Chondrocyte (in vitro differentiated cells): Measurements from ENCODE around the gene LIMCH1. TPM values are rescaled to one million over a fixed set of nuclear protein-coding genes. Genes with fewer than 3 reads are reported as not detected.

ENCODE experiments used
- DNase-seq: peaks from one replicate; pipeline ENCODE4 v3.0.0; 2021; ENCODE audit warnings: mixed read lengths, low spot score
- H3K27ac Mint-ChIP-seq: one replicate; pipeline ENCODE4 v1.8.0; 2021; ENCODE audit warnings: mild to moderate bottlenecking, moderate library complexity, mixed read lengths; ENCODE audit not compliant: unreplicated experiment
- H3K27me3 Mint-ChIP-seq: 2 replicates; pipeline ENCODE4 v1.8.0; 2021; ENCODE audit warnings: low read depth, mixed read lengths
- H3K36me3 Mint-ChIP-seq: 2 replicates; pipeline ENCODE4 v1.8.0; 2021; ENCODE audit warnings: low read depth, mixed read lengths
- H3K4me1 Mint-ChIP-seq: 2 replicates; pipeline ENCODE4 v1.8.0; 2021; ENCODE audit warnings: low read depth, mild to moderate bottlenecking, mixed read lengths
- H3K4me3 Mint-ChIP-seq: one replicate; pipeline ENCODE4 v1.8.0; 2021; ENCODE audit warnings: mild to moderate bottlenecking, moderate library complexity, mixed read lengths; ENCODE audit not compliant: unreplicated experiment
- H3K9me3 Mint-ChIP-seq: 2 replicates; pipeline ENCODE4 v1.8.0; 2021; ENCODE audit warnings: low read depth, mixed read lengths
- CTCF ChIP-seq: fragments of 200-600 bp; sonication (generic); IDR thresholded peaks from 2 replicates; pipeline ENCODE4 v1.5.0; 2021; ENCODE audit warnings: antibody characterized with exemption, mild to moderate bottlenecking, moderate library complexity
- total RNA-seq: library from RNA; stranded (reverse); gene quantifications from 3 replicates; pipeline ENCODE4 v1.2.1, GENCODE V29; 2021

LIMCH1 gene
- total RNA-seq, 1 donor from 2014 or later = 9.8 TPM

DNA sequence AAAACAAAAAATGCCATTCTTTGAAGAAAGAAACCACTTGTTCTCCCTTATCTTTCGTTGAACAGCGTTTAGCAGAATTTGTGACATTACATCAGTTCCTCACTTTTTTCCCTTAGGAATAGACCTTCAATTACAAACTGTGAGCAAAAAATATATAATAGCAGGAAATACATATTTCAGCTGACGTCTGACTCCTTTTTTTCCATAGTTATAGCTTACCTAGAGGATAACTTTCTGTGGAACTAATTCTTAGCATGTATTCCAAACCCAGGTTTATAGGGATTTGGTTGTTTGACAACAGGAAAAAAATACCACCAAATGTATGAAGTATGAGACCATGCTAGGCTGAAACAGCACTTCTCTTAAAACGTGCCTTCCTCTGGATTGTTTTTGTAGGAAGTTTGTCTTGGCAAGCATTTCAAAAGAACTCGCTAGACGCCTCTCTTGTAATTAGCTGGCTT, 2.0 kb upstream of the LIMCH1 start:
- Mint-ChIP-seq H3K4me1 (peaks cover 27% of the 10 kb centered on the region), H3K9me3 (no peaks in the 10 kb centered on the region), H3K27ac (no peak overlapping the region), H3K36me3 (no peaks in the 10 kb centered on the region), H3K4me3 (peak overlapping the region; percentile 11), H3K27me3 (peaks cover 9% of the 10 kb centered on the region)
- no peak for TF ChIP-seq CTCF
- no peak for DNase-seq

DNA sequence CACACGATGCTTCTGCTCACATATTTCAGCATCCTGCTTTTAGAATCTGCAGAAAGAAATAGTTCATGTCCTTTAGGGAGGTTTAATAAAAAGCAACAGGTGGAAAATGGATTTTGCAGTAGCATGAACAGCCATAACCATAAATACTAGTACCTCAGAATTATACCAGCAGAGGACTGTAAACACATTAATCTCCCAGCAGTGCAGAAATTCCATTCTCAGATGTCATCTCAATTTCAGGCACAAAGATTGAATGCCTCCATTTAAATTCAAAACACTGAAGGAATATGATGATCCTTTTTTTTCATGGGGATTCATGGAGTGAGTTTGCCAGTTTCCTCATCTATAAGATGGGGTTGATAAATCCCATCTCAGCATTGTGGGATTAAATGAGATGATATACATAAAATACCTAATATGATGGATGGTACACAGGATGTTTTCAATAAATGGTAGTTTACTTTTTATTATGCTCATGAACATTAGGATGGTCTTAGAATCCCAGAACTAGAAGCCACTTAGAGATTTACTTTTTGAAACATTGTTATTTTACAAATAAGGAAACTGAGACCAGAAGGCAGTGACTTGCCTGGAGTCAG, 566 bp upstream of the LIMCH1 start:
- no peaks in the 10 kb centered on the region for H3K9me3 Mint-ChIP-seq
- peaks cover 10% of the 10 kb centered on the region for H3K27me3 Mint-ChIP-seq
- H3K4me1 Mint-ChIP-seq = peaks cover 27% of the 10 kb centered on the region
- H3K4me3 Mint-ChIP-seq = no peak overlapping the region
- H3K36me3 Mint-ChIP-seq = no peaks in the 10 kb centered on the region
- no peak overlapping the region for H3K27ac Mint-ChIP-seq
- no peak for TF ChIP-seq CTCF
- no peak for DNase-seq

GRCh38 chr4:41538887-41539498, 1.0 kb downstream of the LIMCH1 start:
- Mint-ChIP-seq H3K9me3 (no peaks in the 10 kb centered on the region), H3K27ac (no peak overlapping the region), H3K4me1 (peaks cover 28% of the 10 kb centered on the region), H3K4me3 (peak overlapping the region; percentile 12), H3K27me3 (peaks cover 10% of the 10 kb centered on the region), H3K36me3 (no peaks in the 10 kb centered on the region)
- DNase-seq = no peak
- no peak for TF ChIP-seq CTCF

- TF ChIP-seq CTCF = no peak
- H3K4me1 Mint-ChIP-seq = peaks cover 30% of the 10 kb centered on the region
- peaks cover 12% of the 10 kb centered on the region for H3K27me3 Mint-ChIP-seq
- no peak for DNase-seq
- H3K36me3 Mint-ChIP-seq = no peaks in the 10 kb centered on the region
- no peak overlapping the region for H3K27ac Mint-ChIP-seq
- H3K4me3 Mint-ChIP-seq = no peak overlapping the region
- no peaks in the 10 kb centered on the region for H3K9me3 Mint-ChIP-seq
Observed at GRCh38 chr4:41539711-41540110, 1.8 kb downstream of the LIMCH1 start.

DNA sequence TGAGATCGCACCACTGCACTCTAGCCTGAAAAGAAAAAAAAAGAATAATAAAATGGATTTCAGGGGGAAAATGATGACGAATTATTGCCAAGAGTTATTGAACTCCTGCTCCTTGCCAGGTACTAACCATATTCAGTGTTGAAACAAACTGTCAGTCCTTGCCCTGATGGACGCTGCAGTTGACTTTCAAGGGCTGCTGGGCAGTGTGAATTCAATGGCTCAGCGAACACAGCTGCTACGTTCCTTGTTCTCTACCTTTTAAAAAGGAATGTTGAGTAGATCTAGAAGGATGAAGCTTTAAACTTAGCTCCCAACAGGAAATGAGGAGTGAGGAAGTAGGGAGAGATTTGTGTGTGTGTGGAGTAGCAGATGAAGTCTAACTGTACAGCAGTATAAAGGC, 2.7 kb downstream of the LIMCH1 start:
- no peak overlapping the region for H3K4me3 Mint-ChIP-seq
- no peak for TF ChIP-seq CTCF
- DNase-seq = no peak
- H3K27ac Mint-ChIP-seq = no peak overlapping the region
- peaks cover 18% of the 10 kb centered on the region for H3K27me3 Mint-ChIP-seq
- H3K36me3 Mint-ChIP-seq = no peaks in the 10 kb centered on the region
- H3K4me1 Mint-ChIP-seq = peaks cover 25% of the 10 kb centered on the region
- H3K9me3 Mint-ChIP-seq = no peaks in the 10 kb centered on the region
